COR-L47 (cell line): Measurements from ENCODE around the gene KDM4C.
"Not testable (repeated sequence)": the region's sequence is repeated elsewhere in the genome, so short reads cannot be mapped to it uniquely, and the experiment has no call there.

Experiments used
- DNase-seq: peaks from one replicate; lab custom pipeline; 2025; lab: John Stamatoyannopoulos, UW

Gene KDM4C

DNA sequence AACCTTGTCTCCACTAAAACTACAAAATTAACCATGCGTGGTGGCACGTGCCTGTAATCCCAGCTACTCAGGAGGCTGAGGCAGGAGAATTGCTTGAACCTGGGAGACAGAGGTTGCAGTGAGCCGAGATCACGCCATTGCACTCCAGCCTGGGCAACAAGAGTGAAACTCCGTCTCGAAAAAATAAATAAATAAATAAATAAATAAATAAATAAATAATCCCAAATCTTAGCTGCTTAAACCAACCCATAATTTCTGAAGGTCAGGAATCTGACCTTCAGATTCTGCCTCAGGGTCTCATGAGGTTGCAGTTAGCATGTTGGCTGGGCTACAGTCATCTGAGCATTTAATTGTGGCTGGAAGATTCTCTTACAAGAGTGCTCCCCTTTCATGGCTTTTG lies 48.5 kb downstream of the KDM4C start:
- not testable (repeated sequence) for DNase-seq

DNA sequence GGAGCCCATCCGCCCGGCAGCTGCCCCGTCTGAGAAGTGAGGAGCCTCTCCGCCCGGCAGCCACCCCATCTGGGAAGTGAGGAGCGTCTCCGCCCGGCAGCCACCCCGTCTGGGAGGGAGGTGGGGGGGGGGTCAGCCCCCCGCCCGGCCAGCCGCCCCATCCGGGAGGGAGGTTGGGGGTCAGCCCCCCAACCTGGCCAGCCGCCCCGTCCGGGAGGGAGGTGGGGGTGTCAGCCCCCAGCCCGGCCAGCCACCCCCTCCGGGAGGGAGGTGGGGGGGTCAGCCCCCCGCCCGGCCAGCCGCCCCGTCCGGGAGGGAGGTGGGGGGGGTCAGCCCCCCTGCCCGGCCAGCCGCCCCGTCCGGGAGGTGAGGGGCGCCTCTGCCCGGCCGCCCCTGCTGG lies 49.9 kb downstream of the KDM4C start:
- DNase-seq = not testable (repeated sequence)

- DNase-seq = peak; percentile 38
These were observed 53.7 kb downstream of the KDM4C start for GRCh38 chr9:6811436-6811835.

DNA sequence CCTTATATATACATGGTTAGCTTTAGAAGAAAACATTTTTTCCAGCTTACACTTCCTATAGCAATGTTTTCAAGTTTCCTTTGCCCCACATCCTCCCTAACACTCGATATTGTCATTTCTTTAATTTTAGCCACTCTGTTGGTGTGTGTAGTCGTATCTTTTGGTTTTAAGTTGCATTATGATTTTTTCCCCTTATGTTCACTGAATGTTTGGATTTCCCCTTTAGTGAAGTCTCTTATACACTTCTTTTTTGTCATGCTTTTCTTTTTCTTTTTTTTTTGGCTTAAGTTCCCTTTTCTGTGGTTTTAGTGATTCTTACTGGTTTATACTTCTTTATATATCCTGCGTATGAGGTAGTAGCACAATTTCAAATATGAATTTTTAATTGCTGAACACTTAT lies 58.8 kb downstream of the KDM4C start:
- DNase-seq = no peak

- DNase-seq = no peak
These were observed 60.6 kb downstream of the KDM4C start for GRCh38 chr9:6818292-6818922.

- DNase-seq = no peak
These were observed 61.3 kb downstream of the KDM4C start for GRCh38 chr9:6819112-6819511.

- no peak for DNase-seq
These were observed 61.8 kb downstream of the KDM4C start for GRCh38 chr9:6819529-6819928.

DNA sequence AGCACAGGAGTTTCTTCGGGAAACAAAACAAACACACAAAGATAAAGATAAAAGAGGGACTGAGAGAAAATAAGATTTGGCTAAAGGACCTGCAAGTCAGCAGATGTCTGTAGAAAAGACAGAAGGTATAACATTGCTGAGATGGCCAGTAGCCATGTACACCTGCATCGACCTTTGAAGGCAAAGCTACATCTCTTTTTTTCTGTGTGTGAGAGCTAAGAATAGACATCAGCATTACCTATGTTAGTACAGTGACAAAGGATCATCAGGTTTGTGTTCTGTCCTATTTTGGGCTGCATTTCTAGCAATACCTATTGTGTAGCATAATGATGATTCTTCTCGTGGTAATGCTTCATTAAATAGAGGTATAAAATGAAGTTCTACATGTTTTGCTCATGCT lies 64.9 kb downstream of the KDM4C start:
- DNase-seq = no peak

GRCh38 chr9:6827439-6828145 lies 69.8 kb downstream of the KDM4C start:
- peak; percentile 49 for DNase-seq

DNA sequence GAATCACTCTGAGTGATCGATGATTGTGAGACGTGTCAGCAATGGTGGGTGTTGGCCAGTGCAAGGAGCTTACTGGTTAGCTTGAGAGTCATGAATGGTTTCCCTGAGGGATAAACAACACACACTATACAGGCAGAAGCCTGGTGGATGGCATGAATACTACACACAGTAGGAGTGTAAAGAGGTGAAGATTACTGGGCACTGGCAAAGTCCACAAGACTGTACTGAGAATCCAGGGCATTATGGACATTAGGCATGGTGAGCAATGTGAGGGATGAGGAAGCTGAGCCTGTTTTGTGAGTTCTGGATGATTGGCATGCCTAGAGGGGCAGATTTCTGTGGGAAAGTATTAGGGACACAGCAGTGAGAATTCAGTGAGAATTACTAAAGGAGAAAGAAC lies 71.3 kb downstream of the KDM4C start:
- no peak for DNase-seq

DNA sequence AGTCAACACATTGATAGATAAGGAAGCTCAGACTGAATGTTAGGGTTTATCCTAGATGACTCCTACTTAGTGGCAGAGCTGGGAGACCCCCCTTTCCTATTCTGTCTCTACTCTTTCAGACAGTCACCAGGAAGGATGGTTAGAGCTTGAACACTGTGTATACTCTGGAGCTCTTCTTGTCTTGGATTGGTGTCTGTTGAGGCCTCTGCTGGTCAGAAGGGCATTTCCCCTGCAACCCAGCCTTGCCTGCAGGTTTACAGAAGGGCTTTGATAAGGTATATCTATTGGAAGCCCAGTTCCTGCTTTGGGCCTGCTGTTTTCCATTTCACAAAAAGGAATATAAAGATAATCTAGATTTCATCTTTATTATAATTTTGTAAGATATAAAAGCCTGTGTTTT lies 71.8 kb downstream of the KDM4C start:
- DNase-seq = no peak

DNA sequence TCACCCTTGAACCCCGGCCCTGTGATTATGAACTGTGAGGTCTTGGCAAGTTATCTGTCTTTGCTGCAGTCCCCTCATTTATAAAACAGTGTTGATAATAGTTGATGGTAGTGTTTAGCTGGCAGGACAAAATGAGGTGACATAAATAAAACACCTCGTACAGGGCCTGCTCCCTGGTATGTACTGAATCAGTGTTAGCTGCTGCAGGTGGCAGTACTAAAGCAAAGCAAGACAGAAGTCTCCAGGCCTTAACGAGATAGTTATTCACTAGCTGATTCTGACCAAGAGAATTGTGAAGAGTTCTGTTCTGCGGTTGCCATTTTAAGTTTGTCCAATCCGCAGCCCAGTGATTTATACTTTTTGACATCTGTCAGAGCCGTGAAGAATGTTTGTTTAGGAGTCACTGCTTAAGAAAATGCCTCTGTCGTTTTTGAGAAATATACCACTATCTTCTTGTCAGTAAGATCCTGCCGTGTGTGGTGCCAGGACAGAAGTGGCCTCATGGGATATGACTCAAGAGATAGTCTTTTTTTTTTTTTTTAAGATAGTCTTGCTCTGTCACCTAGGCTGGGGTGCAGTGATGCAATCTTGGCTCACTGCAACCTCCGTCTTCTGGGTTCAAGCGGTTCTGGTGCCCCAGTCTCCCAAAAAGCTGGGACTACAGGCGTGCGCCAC lies 75.9 kb downstream of the KDM4C start:
- no peak for DNase-seq

- no peak for DNase-seq
These were observed 76.5 kb downstream of the KDM4C start for GRCh38 chr9:6834306-6834705.

DNA sequence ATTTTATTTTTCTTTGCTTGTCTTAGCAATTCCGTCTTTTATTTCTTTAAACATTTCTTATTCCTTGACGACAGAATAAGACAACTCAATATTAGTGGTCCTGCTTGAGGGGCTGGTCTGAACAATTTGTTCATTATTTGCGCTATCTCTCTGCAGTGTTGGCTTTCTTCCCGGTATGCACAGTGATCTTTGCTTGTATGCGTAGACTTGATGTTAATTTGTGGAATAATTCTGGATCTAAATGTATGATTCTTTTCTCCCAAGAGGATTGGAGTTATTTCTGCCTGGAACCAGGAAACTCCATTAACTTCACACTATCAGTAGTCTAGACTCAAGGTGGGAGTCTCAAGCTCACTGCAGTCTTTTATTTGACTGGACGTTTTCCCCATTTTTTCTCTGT lies 80.4 kb downstream of the KDM4C start:
- DNase-seq = no peak

- DNase-seq = no peak
These were observed 84.8 kb downstream of the KDM4C start for GRCh38 chr9:6842584-6842947.

DNA sequence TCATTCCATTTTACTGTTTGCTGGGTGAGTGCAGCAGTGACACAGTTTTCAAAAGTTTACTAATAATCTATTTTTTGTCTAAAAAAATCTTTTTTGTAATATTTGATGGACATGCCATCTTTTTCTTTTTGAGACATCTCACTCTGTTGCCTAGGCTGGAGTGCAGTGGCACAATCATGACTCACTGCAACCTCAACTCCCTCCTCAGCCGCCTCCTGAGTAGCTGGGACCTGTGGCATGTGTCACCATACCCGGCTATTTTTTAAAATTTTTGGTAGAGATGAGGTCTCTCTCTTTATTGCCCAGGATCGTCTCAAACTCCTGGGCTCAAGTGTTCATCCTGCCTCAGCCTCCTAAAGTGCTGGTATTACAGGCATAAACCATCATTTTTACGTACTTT lies 86.0 kb downstream of the KDM4C start:
- DNase-seq = no peak

- DNase-seq = no peak
These were observed 86.5 kb downstream of the KDM4C start for GRCh38 chr9:6844267-6844666.

- DNase-seq = no peak
These were observed 87.5 kb downstream of the KDM4C start for GRCh38 chr9:6845128-6845826.

GRCh38 chr9:6845880-6846279 lies 88.1 kb downstream of the KDM4C start:
- DNase-seq = no peak

GRCh38 chr9:6852243-6852963 lies 94.6 kb downstream of the KDM4C start:
- DNase-seq = no peak

GRCh38 chr9:6855860-6856259 lies 98.1 kb downstream of the KDM4C start:
- DNase-seq = no peak

DNA sequence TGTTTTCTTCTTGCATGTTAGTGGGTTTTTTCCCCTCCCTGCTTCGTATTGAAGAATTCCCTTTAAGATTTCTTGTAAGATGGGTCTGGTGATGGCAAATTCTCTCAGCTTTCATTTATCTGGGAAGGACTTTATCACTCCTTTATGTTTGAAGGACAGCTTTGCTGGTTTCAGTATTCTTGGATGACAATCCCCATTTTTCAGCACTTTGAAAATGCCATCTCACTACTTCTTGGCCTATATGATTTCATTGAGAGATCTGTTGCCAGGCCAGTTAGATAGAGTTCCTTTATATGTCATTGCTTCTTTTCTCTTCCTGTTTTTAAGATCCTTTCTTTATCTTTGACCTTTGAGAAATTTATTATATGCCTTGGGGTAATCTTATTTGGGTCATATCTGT lies 106.3 kb downstream of the KDM4C start:
- DNase-seq = no peak
